Small intestine (tissue), 7 donors: Measurements from ENCODE around the gene SNX19. TPM values are rescaled to one million over a fixed set of nuclear protein-coding genes. Genes with fewer than 3 reads are reported as not detected.
A peak's percentile ranks its signal among the peaks of the same experiment; 100 is the strongest.

ENCODE experiments used
- DNase-seq, 2 donors: peaks; one replicate each; pipeline versions ENCODE4 v3.0.0 to v3.0.0-alpha.2; 2013
- FAIRE-seq: peaks from 2 replicates; lab custom pipeline; 2012; peaks lifted over from hg19 to GRCh38; lab: Jason Lieb, UNC
- H3K27ac ChIP-seq, 3 donors: one replicate each; pipeline ENCODE4 v1.5.1; 2013; ENCODE audit warnings: low read length in 2 of 3, mild to moderate bottlenecking in 2 of 3, control low read depth in 1 of 3, inconsistent platforms in 1 of 3, low read depth in 1 of 3, moderate library complexity in 1 of 3
- H3K27me3 ChIP-seq, 3 donors: one replicate each; pipeline ENCODE4 v1.6.1; 2013; ENCODE audit warnings: low read length in 3 of 3, inconsistent platforms in 1 of 3; ENCODE audit not compliant: control insufficient read depth in 3 of 3, insufficient read depth in 3 of 3
- H3K36me3 ChIP-seq, 3 donors: one replicate each; pipeline ENCODE4 v1.6.1; 2013; ENCODE audit warnings: low read length in 3 of 3, inconsistent platforms in 1 of 3, low read depth in 1 of 3, mild to moderate bottlenecking in 1 of 3, moderate library complexity in 1 of 3; ENCODE audit not compliant: control insufficient read depth in 3 of 3, insufficient read depth in 2 of 3
- H3K4me1 ChIP-seq, 3 donors: one replicate each; pipeline ENCODE4 v1.6.1; 2013; ENCODE audit warnings: low read length in 2 of 3, inconsistent platforms in 1 of 3, low read depth in 1 of 3, mild to moderate bottlenecking in 1 of 3, moderate library complexity in 1 of 3; ENCODE audit not compliant: control insufficient read depth in 3 of 3, insufficient read depth in 2 of 3
- H3K4me3 ChIP-seq, 3 donors: one replicate each; pipeline ENCODE4 v1.5.1; 2013; ENCODE audit warnings: low read length in 3 of 3, control low read depth in 1 of 3, inconsistent platforms in 1 of 3, low read depth in 1 of 3, mild to moderate bottlenecking in 1 of 3, moderate library complexity in 1 of 3
- H3K9me3 ChIP-seq, 2 donors: one replicate each; pipeline ENCODE4 v1.6.1; 2013; ENCODE audit warnings: low read depth in 1 of 2, low read length in 1 of 2; ENCODE audit not compliant: control insufficient read depth in 2 of 2, insufficient read depth in 1 of 2
- WGBS, 3 donors: extraction: QIAGEN DNeasy Blood & Tissue Kit; methylation state at CpG; one replicate each; pipeline ENCODE4 v1.1.7; 2013; 5-methylcytosine and 5-hydroxymethylcytosine counted together
- polyA plus RNA-seq, 4 donors: library from polyadenylated mRNA; stranded (reverse) in 3 of 4; unstranded in 1 of 4; fragments of 200-250 nt in 3 of 4; fragments of 120-200 nt in 1 of 4; gene quantifications; one replicate each; pipeline versions ENCODE4 v1.2.1 to v1.2.3, GENCODE V29; 2013
- donor health status: healthy with polysubstance abuse.
- donor health status: control.
- donor health status: control.
- donor health status: Bipolar disorder and iron deficiency.
- donor health status: healthy.

Gene SNX19
- polyA plus RNA-seq, 4 donors, result 8.9 to 35.7 (median 17.5) TPM

DNA sequence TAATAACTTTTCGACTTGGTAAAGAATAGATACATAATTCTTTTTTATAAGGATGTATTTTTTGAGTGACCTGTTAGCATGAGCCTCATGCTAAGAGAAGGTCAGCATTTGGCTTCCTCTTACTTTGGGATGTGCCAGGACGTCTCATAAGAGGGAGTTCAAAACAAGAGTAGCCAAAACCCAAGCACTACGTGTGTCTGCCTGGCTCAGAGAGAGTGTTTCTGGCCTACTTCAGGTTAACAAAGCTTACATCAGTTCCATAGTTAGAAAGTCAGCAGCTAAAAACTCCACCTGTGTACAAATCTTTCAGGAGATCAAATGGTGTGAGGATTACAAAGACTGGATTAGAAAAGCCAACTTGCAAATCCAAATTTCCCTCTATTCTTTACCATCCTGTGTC, 13.9 kb downstream of the SNX19 start:
- 85 to 92% (median 87%) methylated on average over 3 of the region's 3 CpGs for WGBS, 3 donors
- H3K4me3 ChIP-seq, result no peak overlapping the region
- peaks cover 14 to 42% (median 24%) of the 10 kb centered on the region in 3 donors for H3K36me3 ChIP-seq
- H3K4me1 ChIP-seq, result no peaks in the 10 kb centered on the region
- no peaks in the 10 kb centered on the region for H3K9me3 ChIP-seq
- no peak overlapping the region for H3K27ac ChIP-seq
- H3K27me3 ChIP-seq, result no peaks in the 10 kb centered on the region
- FAIRE-seq, result no peak
- DNase-seq, result no peak

DNA sequence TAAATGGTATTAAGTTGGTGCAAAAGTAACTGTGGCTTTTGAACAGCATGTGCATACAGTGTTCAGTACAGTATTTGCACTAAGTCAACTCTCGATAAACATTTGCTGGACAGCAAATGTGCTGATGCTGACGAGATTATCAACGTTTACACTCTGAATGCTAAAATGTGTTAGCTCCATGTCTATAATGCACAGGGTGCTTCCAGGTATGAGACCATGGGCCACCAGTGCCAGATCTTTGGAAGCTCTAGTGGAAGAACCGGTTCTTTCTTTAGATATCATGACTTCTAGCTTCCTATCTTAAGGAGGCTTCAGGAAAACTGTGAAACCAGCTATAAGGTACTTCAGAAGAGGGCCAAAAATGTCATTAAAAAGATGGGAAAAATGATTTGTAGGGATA, 17.2 kb downstream of the SNX19 start:
- Histone ChIP-seq H3K36me3 (peaks cover 13 to 30% (median 29%) of the 10 kb centered on the region in 3 donors), H3K4me3 (no peak overlapping the region), H3K9me3 (no peaks in the 10 kb centered on the region), H3K4me1 (peaks cover 0 to 2% (median 2%) of the 10 kb centered on the region in 3 donors), H3K27ac (no peak overlapping the region), H3K27me3 (no peaks in the 10 kb centered on the region)
- no peak for FAIRE-seq
- 56 to 75% (median 66%) methylated on average over 4 of the region's 4 CpGs for WGBS, 3 donors
- no peak for DNase-seq

DNA sequence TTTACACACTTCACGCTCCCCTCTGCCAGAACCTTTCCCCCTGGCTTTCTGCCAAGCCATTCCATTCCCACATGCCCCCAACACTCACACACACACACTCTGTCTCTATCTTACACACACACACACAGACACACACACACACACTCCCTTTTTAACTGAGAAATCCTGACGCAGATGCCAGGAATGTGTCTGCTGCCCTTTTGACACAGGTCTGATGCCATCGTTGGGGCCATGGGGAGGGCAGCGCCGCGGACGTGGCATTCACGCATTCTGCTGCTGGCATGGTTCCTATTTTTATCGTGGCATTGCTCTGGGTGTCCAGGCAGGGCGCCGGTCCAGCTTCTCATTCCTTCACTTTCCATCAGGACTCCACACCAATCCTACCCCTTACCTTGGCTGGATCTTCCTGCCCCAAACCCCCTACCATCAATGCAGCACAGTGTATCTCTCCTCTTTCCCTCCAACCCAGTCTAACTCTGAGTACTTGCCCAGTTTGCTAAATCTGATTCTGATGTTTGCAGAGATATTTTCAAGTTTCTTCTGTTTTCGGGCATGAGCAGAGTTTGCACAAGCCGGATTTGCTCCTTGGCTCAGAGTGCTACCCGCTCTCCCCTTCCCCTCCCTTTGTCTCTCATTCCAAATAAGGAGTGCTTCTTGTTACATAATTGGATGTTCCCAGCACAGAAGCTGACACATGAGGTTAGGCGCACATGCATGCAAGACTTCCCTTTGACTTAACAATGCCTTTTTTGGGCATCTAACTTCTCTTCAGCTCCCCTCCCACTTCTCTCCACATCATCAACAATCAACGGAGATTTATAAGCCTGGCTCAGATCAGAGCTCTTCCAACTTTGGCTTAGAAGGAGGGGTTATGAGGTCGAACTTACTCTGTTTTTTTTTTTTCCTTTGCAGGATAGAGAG, 18.8 kb downstream of the SNX19 start:
- 67 to 83% (median 78%) methylated on average over 17 of the region's 17 CpGs for WGBS, 3 donors
- peaks cover 0 to 3% (median 3%) of the 10 kb centered on the region in 3 donors for H3K4me1 ChIP-seq
- FAIRE-seq (no peak), DNase-seq (peak in 1 of 2 donors; percentile 31)
- H3K27me3 ChIP-seq, result no peaks in the 10 kb centered on the region
- peak overlapping the region in 1 of 3 donors; percentile 3 for H3K4me3 ChIP-seq
- peaks cover 18 to 39% (median 29%) of the 10 kb centered on the region in 3 donors for H3K36me3 ChIP-seq
- no peaks in the 10 kb centered on the region for H3K9me3 ChIP-seq
- H3K27ac ChIP-seq, result peak overlapping the region in 2 of 3 donors; percentile 51 to 73

DNA sequence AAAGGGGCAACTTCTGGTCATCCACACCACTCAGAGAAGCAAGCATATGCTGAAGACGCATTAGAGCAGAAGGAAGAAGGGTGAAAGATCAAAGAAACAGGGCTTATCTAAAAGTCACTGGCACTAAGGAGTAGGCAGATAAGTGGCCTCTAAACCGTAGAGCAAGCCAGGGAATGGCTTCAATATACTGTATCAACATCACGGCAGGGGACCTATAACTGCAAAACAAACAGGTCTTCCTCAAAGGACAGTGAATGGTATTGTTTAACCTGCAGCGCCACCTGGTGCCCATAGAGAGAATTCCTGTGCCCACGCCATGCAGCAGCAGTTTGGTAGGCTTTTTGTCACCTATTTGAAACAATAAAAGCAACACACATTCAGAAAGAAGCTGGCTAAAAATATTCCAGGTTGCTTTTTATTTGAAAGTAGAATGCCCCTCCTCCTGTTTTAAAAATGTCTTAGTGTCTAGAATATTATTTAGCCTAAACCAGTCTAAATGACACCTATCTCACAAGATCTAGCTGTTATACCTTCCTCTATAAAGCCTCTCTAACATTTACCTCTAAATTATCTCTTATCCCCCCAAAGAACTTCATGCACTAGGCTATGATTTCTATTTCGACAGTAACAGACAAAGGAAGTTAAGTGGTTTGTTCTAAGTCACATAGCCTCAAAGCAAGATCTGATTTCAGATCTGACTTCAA, 21.8 kb downstream of the SNX19 start:
- Histone ChIP-seq H3K4me1 (peaks cover 0 to 3% (median 3%) of the 10 kb centered on the region in 3 donors), H3K4me3 (no peak overlapping the region), H3K36me3 (peaks cover 14 to 32% (median 25%) of the 10 kb centered on the region in 3 donors), H3K27me3 (no peaks in the 10 kb centered on the region), H3K9me3 (no peaks in the 10 kb centered on the region), H3K27ac (no peak overlapping the region)
- peak; percentile 72 to 85 for DNase-seq
- 15 to 24% (median 17%) methylated on average over 6 of the region's 6 CpGs for WGBS, 3 donors
- FAIRE-seq, result no peak

DNA sequence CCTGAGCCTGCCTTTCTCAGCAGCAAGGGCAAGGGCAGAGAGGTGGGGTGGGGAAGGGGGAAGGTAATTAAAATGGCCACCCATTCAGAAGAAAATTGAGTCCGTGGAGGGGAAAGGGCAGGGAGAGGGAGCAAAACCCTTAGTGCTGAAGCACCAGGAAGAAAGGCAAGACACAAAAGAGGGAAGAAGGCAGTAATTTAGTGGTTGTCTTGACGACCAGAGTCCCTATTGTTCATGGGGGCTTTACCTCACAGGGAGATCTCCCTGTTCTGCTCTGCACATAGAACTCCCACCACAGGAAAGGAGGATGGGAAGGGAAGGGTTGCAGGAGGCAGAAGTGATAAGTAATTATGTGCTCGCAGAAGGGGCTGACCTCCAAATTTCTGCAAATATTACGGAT, 23.4 kb downstream of the SNX19 start:
- no peak for FAIRE-seq
- no peak overlapping the region for H3K4me3 ChIP-seq
- no peak overlapping the region for H3K27ac ChIP-seq
- H3K27me3 ChIP-seq, result no peaks in the 10 kb centered on the region
- H3K36me3 ChIP-seq, result peaks cover 14 to 28% (median 20%) of the 10 kb centered on the region in 3 donors
- WGBS, 3 donors, result 73 to 74% (median 73%) methylated on average over 4 of the region's 4 CpGs
- no peak for DNase-seq
- no peaks in the 10 kb centered on the region for H3K9me3 ChIP-seq
- H3K4me1 ChIP-seq, result peaks cover 0 to 3% (median 3%) of the 10 kb centered on the region in 3 donors

DNA sequence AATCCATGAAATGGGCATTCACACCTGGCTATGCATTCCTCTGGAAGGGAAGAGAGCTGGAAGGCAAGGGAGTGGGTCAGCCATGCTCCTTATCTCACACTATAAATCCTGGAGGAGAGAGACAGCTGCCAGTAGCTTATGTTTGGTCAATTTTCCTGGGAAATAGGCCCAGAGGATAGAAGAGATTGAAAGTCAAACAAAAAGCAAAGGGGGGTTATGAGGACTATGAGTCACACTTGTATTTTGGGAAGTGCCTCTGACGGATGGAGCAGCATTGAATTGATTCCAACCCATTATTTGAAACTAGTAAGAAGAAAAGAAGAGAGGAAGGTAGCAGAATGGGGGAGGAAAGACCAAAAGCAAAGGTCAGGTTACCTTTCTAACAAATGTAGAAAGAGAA, 25.0 kb downstream of the SNX19 start:
- Histone ChIP-seq H3K4me1 (peaks cover 0 to 3% (median 3%) of the 10 kb centered on the region in 3 donors), H3K27ac (peak overlapping the region in 1 of 3 donors; percentile 2)

DNA sequence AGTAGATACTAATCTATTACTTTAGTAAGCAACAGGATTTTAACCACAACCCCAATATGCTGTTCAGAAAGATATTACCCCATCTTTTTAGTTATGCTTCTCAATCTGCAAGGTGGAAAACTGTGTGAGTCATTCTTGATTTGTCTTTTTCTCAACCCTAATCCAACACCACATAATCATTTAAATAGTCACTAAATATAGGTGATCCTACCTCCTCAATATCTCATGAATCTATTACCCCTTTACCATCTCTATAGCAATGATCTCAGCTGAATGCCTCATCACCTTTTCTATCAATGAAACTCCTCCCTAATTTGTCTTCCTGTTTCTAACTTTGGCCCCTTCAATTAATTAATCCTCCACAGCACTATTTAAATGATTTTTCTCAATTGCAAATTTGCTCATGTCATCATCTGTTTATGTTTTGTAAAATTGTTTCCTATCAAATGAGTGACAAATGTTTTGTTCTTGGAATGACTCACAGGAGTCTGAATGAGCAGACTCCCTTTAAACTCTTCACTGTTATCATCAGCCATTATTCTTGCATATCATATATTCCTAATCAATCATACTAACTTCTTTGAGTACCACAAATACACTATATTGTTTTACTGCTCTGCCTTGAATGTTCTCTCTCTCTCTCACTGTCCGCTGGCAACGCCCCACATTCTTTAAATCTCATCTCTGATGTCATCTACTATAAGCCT, 26.1 kb downstream of the SNX19 start:
- no peaks in the 10 kb centered on the region for H3K9me3 ChIP-seq
- H3K27ac ChIP-seq, result no peak overlapping the region
- no peak for DNase-seq
- no peak for FAIRE-seq
- H3K36me3 ChIP-seq, result peaks cover 13 to 29% (median 16%) of the 10 kb centered on the region in 3 donors
- no peak overlapping the region for H3K4me3 ChIP-seq
- H3K4me1 ChIP-seq, result peaks cover 0 to 3% (median 3%) of the 10 kb centered on the region in 3 donors
- H3K27me3 ChIP-seq, result no peaks in the 10 kb centered on the region
- WGBS, 3 donors, result 85 to 91% (median 87%) methylated on average over 2 of the region's 2 CpGs

More for the DNA sequence above, 25.0 kb downstream of the SNX19 start:
- FAIRE-seq, result no peak
- DNase-seq, result no peak
- Histone ChIP-seq H3K9me3 (no peaks in the 10 kb centered on the region), H3K27me3 (no peaks in the 10 kb centered on the region), H3K36me3 (peaks cover 16 to 27% (median 20%) of the 10 kb centered on the region in 3 donors), H3K4me3 (no peak overlapping the region)
- 43 to 72% (median 65%) methylated on average over 1 of the region's 1 CpG for WGBS, 3 donors

DNA sequence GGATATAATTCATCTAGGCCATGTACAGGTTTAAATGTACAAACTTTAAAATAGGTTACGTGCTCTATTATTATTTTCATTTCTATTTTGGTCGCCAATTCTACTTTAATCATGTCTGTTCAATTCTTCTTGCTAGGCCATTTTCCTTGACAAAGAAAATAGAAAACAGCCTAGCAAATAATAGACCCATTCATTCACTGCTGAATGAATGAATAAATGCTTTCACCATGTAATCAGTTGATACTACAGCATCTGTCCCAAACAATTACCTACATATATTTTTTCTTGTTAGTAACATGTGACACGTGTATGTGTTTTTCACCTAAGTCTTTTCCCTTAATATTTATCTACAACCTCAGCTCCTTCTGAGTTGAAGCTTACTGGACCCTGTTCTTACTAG, 27.5 kb downstream of the SNX19 start:
- FAIRE-seq, result no peak

More for the DNA sequence above, 27.5 kb downstream of the SNX19 start:
- Histone ChIP-seq H3K27me3 (no peaks in the 10 kb centered on the region), H3K36me3 (peaks cover 13 to 25% (median 14%) of the 10 kb centered on the region in 3 donors), H3K9me3 (no peaks in the 10 kb centered on the region), H3K4me1 (no peaks in the 10 kb centered on the region), H3K27ac (no peak overlapping the region), H3K4me3 (no peak overlapping the region)
- 96 to 97% (median 96%) methylated on average over 3 of the region's 3 CpGs for WGBS, 3 donors
- no peak for DNase-seq
